NCI-H2107 treated with DMSO at 0.1 percent for 48 hours (cell line): Measurements from ENCODE around the gene CACNA2D3.

Source experiments
- DNase-seq: peaks from one replicate; lab custom pipeline; 2025; ENCODE audit not compliant: unreplicated experiment; lab: John Stamatoyannopoulos, UW

The CACNA2D3 gene

GRCh38 chr3:54557538-54558428 lies 435.4 kb downstream of the CACNA2D3 start:
- DNase-seq = no peak

- DNase-seq = no peak
Observed at GRCh38 chr3:54563501-54564200, 441.3 kb downstream of the CACNA2D3 start.

GRCh38 chr3:54564374-54564925 lies 442.1 kb downstream of the CACNA2D3 start:
- no peak for DNase-seq

- no peak for DNase-seq
Observed at GRCh38 chr3:54565956-54566355, 443.6 kb downstream of the CACNA2D3 start.

- DNase-seq = no peak
Observed at GRCh38 chr3:54567949-54568348, 445.6 kb downstream of the CACNA2D3 start.

GRCh38 chr3:54570008-54570407 lies 447.7 kb downstream of the CACNA2D3 start:
- no peak for DNase-seq

- DNase-seq = no peak
Observed at GRCh38 chr3:54572197-54572895, 450.0 kb downstream of the CACNA2D3 start.

- no peak for DNase-seq
Observed at GRCh38 chr3:54573858-54574257, 451.5 kb downstream of the CACNA2D3 start.

GRCh38 chr3:54574906-54575617 lies 452.7 kb downstream of the CACNA2D3 start:
- no peak for DNase-seq

GRCh38 chr3:54575618-54575960 lies 453.2 kb downstream of the CACNA2D3 start:
- no peak for DNase-seq

GRCh38 chr3:54577313-54577712 lies 455.0 kb downstream of the CACNA2D3 start:
- no peak for DNase-seq

GRCh38 chr3:54578417-54578816 lies 456.1 kb downstream of the CACNA2D3 start:
- no peak for DNase-seq

GRCh38 chr3:54580453-54580852 lies 458.1 kb downstream of the CACNA2D3 start:
- no peak for DNase-seq

GRCh38 chr3:54582424-54582823 lies 460.1 kb downstream of the CACNA2D3 start:
- DNase-seq = no peak

- DNase-seq = no peak
Observed at GRCh38 chr3:54591157-54591556, 468.8 kb downstream of the CACNA2D3 start.

GRCh38 chr3:54593653-54594052 lies 471.3 kb downstream of the CACNA2D3 start:
- no peak for DNase-seq

GRCh38 chr3:54596087-54596486 lies 473.7 kb downstream of the CACNA2D3 start:
- no peak for DNase-seq

- DNase-seq = no peak
Observed at GRCh38 chr3:54599716-54600115, 477.4 kb downstream of the CACNA2D3 start.

GRCh38 chr3:54600441-54601204 lies 478.3 kb downstream of the CACNA2D3 start:
- no peak for DNase-seq

GRCh38 chr3:54604495-54604894 lies 482.1 kb downstream of the CACNA2D3 start:
- DNase-seq = no peak
